Measurements from ENCODE around the gene SFSWAP. TPM values are rescaled to one million over a fixed set of nuclear protein-coding genes. Genes with fewer than 3 reads are reported as not detected.

SFSWAP gene
- total RNA-seq, 4 donors from 2014 or later: 29.9 to 64.7 (median 45.3) TPM

- DNase-seq (ENCODE audit: low spot score) (no peak), ATAC-seq (ENCODE audit: low FRiP score) (no peak)
- TF ChIP-seq CTCF (IDR thresholded peaks at IDR 0.05): no peak
These were observed 2.5 kb downstream of the SFSWAP start for GRCh38 chr12:131713349-131713748.

GRCh38 chr12:131714759-131715158 lies 3.9 kb downstream of the SFSWAP start:
- DNase-seq (ENCODE audit: low spot score) (no peak), ATAC-seq (ENCODE audit: low FRiP score) (no peak)
- TF ChIP-seq CTCF (IDR thresholded peaks at IDR 0.05): no peak

GRCh38 chr12:131716282-131716681 lies 5.4 kb downstream of the SFSWAP start:
- no peak for DNase-seq (ENCODE audit: low spot score)
- TF ChIP-seq CTCF (IDR thresholded peaks at IDR 0.05): no peak

GRCh38 chr12:131720241-131720640 lies 9.4 kb downstream of the SFSWAP start:
- no peak for TF ChIP-seq CTCF (IDR thresholded peaks at IDR 0.05)
- ATAC-seq (ENCODE audit: low FRiP score): no peak
- no peak for DNase-seq (ENCODE audit: low spot score)

More at GRCh38 chr12:131716282-131716681, 5.4 kb downstream of the SFSWAP start:
- no peak for ATAC-seq (ENCODE audit: low FRiP score)

- DNase-seq (ENCODE audit: low spot score) (no peak), ATAC-seq (ENCODE audit: low FRiP score) (no peak)
- no peak for TF ChIP-seq CTCF (IDR thresholded peaks at IDR 0.05)
These were observed 10.0 kb downstream of the SFSWAP start for GRCh38 chr12:131720921-131721320.

- ATAC-seq (ENCODE audit: low FRiP score): no peak
- DNase-seq (ENCODE audit: low spot score): no peak
- no peak for TF ChIP-seq CTCF (IDR thresholded peaks at IDR 0.05)
These were observed 10.7 kb downstream of the SFSWAP start for GRCh38 chr12:131721548-131721947.

- TF ChIP-seq CTCF (IDR thresholded peaks at IDR 0.05): no peak
- ATAC-seq (ENCODE audit: low FRiP score) (no peak), DNase-seq (ENCODE audit: low spot score) (no peak)
These were observed 12.6 kb downstream of the SFSWAP start for GRCh38 chr12:131723532-131723931.
